Activated CD4-positive, alpha-beta memory T cell treated with anti-CD3 and anti-CD28 coated beads, Interleukin-2, amount 10 ng/mL, durations not matched to agents 7 days and 5 days (primary cell): Measurements from ENCODE around the gene SYNGR4. TPM values are rescaled to one million over a fixed set of nuclear protein-coding genes. Genes with fewer than 3 reads are reported as not detected.
A peak's percentile ranks its signal among the peaks of the same experiment; 100 is the strongest.
"Not testable (repeated sequence)": the region's sequence is repeated elsewhere in the genome, so short reads cannot be mapped to it uniquely, and the experiment has no call there.

Experiments
- CTCF ChIA-PET: fragments of 350-600 bp; sonication (Branson Sonifier 250); formaldehyde crosslinking; loops from one replicate; lab custom pipeline; 2021; ENCODE audit warnings: antibody characterized with exemption, inconsistent platforms; lab: Charles Lee
- POLR2A ChIA-PET: fragments of 350-600 bp; sonication (Branson Sonifier 250); formaldehyde crosslinking; loops from one replicate; lab custom pipeline; 2021; ENCODE audit warnings: antibody characterized with exemption; lab: Charles Lee
- DNase-seq: peaks from one replicate; pipeline ENCODE4 v3.0.0-alpha.2; 2020
- H3K27ac Mint-ChIP-seq: one replicate; pipeline ENCODE4 v1.8.0; 2021; ENCODE audit warnings: mild to moderate bottlenecking, mixed read lengths
- H3K27me3 Mint-ChIP-seq: one replicate; pipeline ENCODE4 v1.8.0; 2021; ENCODE audit warnings: mixed read lengths
- H3K36me3 Mint-ChIP-seq: one replicate; pipeline ENCODE4 v1.8.0; 2021; ENCODE audit warnings: low read depth, mixed read lengths
- H3K4me1 Mint-ChIP-seq: one replicate; pipeline ENCODE4 v1.8.0; 2021; ENCODE audit warnings: mixed read lengths
- H3K4me3 Mint-ChIP-seq: one replicate; pipeline ENCODE4 v1.8.0; 2021; ENCODE audit warnings: mild to moderate bottlenecking, mixed read lengths
- H3K9me3 Mint-ChIP-seq: one replicate; pipeline ENCODE4 v1.8.0; 2021; ENCODE audit warnings: mixed read lengths
- total RNA-seq, 2 experiments: library from RNA; stranded (reverse); gene quantifications; one replicate each; pipeline ENCODE4 v1.2.3, GENCODE V29; 2021

The SYNGR4 gene, protein sequence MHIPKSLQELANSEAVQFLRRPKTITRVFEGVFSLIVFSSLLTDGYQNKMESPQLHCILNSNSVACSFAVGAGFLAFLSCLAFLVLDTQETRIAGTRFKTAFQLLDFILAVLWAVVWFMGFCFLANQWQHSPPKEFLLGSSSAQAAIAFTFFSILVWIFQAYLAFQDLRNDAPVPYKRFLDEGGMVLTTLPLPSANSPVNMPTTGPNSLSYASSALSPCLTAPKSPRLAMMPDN
- under 1 TPM in 1 of 2 experiments, not detected in 1; 0.28 TPM for total RNA-seq

DNA sequence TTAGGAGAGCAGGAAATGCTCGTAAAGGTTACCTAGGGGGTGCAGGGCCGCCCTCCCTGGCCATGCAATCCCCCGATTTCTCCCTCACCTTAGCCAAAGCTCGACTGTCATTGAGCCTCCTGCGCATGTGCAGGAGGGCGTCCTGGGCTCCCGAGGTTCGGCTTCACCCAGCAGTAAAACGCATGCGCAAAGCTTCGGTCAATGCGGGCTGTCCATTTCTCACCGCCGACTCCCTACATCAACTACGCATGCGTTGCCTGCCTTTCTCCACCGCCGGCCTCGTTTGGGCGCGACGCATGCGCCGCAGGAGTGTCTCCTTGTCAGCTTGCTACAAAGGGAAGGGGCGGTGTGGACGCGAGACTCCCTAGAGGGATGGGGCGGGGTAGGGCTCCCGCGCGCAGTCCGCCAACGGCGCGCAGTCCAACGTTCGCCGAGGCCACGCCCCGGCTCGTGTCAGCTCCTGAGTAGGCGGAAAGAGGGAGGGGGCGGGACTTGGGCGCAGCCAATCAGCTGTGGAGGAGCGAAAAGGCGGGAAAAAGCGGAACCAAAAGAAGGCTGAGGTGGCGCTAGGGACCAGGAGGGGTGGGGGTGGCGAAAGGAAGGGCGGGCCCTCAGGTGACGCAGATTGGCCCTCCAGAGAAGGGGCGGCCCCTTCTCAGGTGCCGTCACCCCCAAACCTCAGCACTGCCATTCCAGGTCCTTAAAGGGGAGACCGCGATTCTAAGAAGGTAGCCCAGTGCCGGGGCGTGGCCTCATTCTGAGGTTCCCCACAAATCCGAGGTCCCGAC is at the start of gene SYNGR4, which contains the start of gene TMEM143:
Gene SYNGR4 (plus strand): TSS at position 558 of the 788 bp plus-strand sequence. CDS start 1,476 bp downstream, outside the sequence.
Gene TMEM143 (minus strand): TSS at position 131 of the 788 bp plus-strand sequence. CDS start 20 bp downstream, at position 111.
- peak within 1 kb of the TSS; percentile 95 for H3K27ac Mint-ChIP-seq
- CTCF ChIA-PET, result interaction anchor here (0.6 to 3.8 kb wide), 21 partner anchors 10 to 880 kb away, joined by 3 to 53 read pairs (median 4); partner anchors contain the start of genes GRIN2D, GYS1, KDELR1 and KPTN
- POLR2A ChIA-PET, result interaction anchor here (0.7 to 3.3 kb wide), 22 partner anchors 8 to 253 kb away, joined by 3 to 48 read pairs (median 4); partner anchors contain the start of genes EMP3, GRWD1, KDELR1 and PLA2G4C

GRCh38 chr19:48315712-48316111 is 48.5 kb upstream of the SYNGR4 start:
- no peak for DNase-seq
- no peaks in the 10 kb centered on the region for H3K36me3 Mint-ChIP-seq
- ChIA-PET CTCF (interaction anchor here (0.6 to 10.0 kb wide), 6 partner anchors 10 to 175 kb away, joined by 3 to 342 read pairs (median 6); no protein-coding TSS in a partner anchor), POLR2A (interaction anchor here (1.5 kb wide), 1 partner anchor 18 kb away, joined by 5 read pairs; no protein-coding TSS in a partner anchor)
- no peaks in the 10 kb centered on the region for H3K9me3 Mint-ChIP-seq
- no peak overlapping the region for H3K27ac Mint-ChIP-seq
- peaks cover 12% of the 10 kb centered on the region for H3K4me1 Mint-ChIP-seq
- H3K27me3 Mint-ChIP-seq, result no peaks in the 10 kb centered on the region
- no peak overlapping the region for H3K4me3 Mint-ChIP-seq

More for the DNA sequence above, at the start of gene SYNGR4, which contains the start of gene TMEM143:
- Mint-ChIP-seq H3K4me3 (peak within 1 kb of the TSS; percentile 82), H3K4me1 (peaks cover 22% of the 10 kb centered on the region), H3K27me3 (no peaks in the 10 kb centered on the region), H3K36me3 (no peaks in the 10 kb centered on the region), H3K9me3 (no peaks in the 10 kb centered on the region)
- peak; percentile 99 for DNase-seq

DNA sequence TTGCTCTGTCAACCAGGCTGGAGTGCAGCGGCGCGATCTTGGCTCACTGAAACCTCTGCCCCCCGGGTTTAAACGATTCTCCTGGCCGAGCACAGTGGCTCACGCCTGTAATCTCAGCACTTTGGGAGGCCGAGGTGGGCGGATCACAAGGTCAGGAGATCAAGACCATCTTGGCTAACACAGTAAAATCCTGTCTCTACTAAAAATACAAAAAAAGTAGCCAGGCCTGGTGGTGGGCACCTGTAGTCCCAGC is 46.5 kb upstream of the SYNGR4 start:
- not testable (repeated sequence) for DNase-seq, H3K27ac Mint-ChIP-seq, H3K9me3 Mint-ChIP-seq, H3K4me3 Mint-ChIP-seq, H3K27me3 Mint-ChIP-seq, H3K36me3 Mint-ChIP-seq
- peaks cover 25% of the 10 kb centered on the region for H3K4me1 Mint-ChIP-seq
- CTCF ChIA-PET, result interaction anchor here (0.8 to 10.0 kb wide), 3 partner anchors 16 to 58 kb away, joined by 3 to 342 read pairs (median 3); partner anchors contain the start of genes SYNGR4 and TMEM143
- POLR2A ChIA-PET, result interaction anchor here (8.5 kb wide), 1 partner anchor 15 kb away, joined by 265 read pairs; no protein-coding TSS in a partner anchor

DNA sequence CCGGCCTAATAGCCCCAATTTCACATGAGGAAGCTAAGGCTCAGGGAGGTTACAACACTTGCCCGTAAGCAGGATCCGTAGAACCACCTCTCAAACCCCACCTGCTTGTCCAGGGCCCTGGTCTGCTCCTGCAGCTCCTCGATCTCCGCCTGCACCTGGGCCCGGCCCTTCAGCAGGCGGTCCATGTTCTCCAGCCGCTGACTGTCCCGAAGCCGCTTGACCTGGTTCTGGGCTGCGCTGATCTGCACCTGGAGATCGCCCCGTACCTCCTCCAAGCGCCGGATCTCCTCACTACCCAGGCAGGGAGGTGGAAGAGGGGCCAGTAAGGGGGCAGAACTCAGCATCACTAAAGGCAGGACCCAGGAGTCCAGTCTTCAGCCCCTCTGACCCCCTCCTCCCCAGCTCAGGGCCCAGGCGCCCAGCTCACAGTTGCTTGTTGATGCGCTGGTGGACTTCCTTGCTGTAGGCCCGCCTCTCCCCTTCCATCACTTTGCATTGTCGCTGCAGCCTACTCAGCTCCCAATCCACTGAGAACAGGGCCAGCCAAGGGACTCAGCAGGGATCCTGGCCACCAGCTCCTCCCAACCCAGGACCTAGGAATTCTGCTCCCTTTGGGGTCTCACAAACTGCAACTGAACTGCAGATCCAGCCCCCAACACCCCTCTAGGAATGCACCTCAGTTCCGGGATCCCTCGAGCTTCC is 45.7 kb upstream of the SYNGR4 start:
- POLR2A ChIA-PET, result interaction anchor here (0.6 to 8.5 kb wide), 2 partner anchors 14 to 885 kb away, joined by 3 to 265 read pairs; no protein-coding TSS in a partner anchor
- peaks cover 33% of the 10 kb centered on the region for H3K4me1 Mint-ChIP-seq
- H3K27ac Mint-ChIP-seq, result no peak overlapping the region
- H3K9me3 Mint-ChIP-seq, result no peaks in the 10 kb centered on the region
- CTCF ChIA-PET, result interaction anchor here (0.8 to 10.0 kb wide), 5 partner anchors 15 to 171 kb away, joined by 3 to 342 read pairs (median 3); partner anchors contain the start of genes KDELR1, SYNGR4 and TMEM143
- H3K36me3 Mint-ChIP-seq, result peaks cover 1% of the 10 kb centered on the region
- H3K4me3 Mint-ChIP-seq, result no peak overlapping the region
- no peak for DNase-seq
- H3K27me3 Mint-ChIP-seq, result no peaks in the 10 kb centered on the region

DNA sequence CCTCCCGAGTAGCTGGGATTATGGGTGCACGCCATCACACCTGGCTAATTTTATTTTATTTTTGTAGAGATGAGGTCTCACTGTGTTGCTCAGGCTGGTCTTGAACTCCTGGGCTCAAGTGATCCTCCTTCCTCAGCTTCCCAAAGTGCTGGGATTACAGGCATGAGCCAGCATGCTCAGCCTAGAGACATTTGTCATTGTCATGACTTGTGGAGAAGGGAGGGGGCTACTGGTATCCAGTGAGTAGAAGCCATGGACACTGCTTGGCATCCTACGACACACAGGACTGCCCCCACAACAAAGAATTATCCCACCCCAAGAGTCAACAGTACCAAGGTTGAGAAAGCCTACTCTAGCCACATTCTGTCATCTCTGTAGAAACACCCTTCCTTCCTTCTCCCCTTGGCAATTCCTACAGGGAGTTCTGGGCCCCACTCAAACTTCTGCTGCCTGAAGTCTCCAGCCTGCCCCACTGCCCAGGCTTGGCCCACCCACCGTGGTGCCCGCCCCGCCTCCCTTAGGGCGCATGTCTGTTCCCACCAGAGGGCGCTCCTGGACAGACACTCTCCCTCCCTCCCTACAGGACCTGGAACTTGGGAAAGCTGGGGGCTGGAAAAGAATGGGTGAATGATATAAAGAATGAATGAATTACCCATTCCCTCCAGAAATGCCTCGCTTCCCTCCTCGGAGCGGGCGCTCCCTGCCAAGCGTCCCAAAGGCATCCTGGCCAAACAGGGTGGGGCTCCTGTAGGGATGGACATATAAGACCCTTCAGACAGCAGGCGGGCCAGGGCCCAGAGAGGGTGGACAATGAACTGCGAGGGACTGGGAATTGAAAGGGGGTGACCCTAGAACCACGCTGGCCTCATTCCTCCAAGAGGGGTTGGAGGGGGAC is 44.3 kb upstream of the SYNGR4 start:
- Mint-ChIP-seq H3K9me3 (no peaks in the 10 kb centered on the region), H3K36me3 (peaks cover 3% of the 10 kb centered on the region), H3K27ac (peak overlapping the region; percentile 98), H3K4me3 (no peak overlapping the region), H3K4me1 (peaks cover 48% of the 10 kb centered on the region), H3K27me3 (no peaks in the 10 kb centered on the region)
- POLR2A ChIA-PET, result interaction anchor here (1.3 to 8.5 kb wide), 2 partner anchors 12 to 61 kb away, joined by 4 to 265 read pairs; no protein-coding TSS in a partner anchor
- CTCF ChIA-PET, result interaction anchor here (0.7 to 10.0 kb wide), 3 partner anchors 9 to 71 kb away, joined by 7 to 342 read pairs (median 10); partner anchors contain the start of gene KDELR1
- peak; percentile 82 for DNase-seq

DNA sequence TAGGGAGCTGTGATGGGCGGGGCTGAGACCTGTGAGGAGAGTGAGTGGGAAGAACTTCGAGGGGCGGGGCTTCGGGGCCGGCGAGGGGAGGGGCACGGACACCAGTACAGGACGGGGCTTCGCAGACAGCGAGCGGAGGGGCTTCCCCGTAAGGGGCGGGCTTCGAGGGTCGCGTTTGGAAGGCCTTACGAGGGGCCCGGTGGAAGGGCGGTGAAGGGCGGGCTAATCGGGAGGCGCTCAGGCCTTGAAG is 42.9 kb upstream of the SYNGR4 start:
- peaks cover 16% of the 10 kb centered on the region for H3K36me3 Mint-ChIP-seq
- H3K4me1 Mint-ChIP-seq, result peaks cover 54% of the 10 kb centered on the region
- CTCF ChIA-PET, result interaction anchor here (0.6 to 10.0 kb wide), 12 partner anchors 9 to 1268 kb away, joined by 3 to 342 read pairs (median 4); partner anchors contain the start of genes KDELR1, SYNGR4 and TMEM143
- peak; percentile 99 for DNase-seq
- H3K9me3 Mint-ChIP-seq, result no peaks in the 10 kb centered on the region
- POLR2A ChIA-PET, result interaction anchor here (1.1 to 8.5 kb wide), 9 partner anchors 11 to 152 kb away, joined by 3 to 265 read pairs (median 8); partner anchors contain the start of genes CARD8, SYNGR4 and TMEM143
- peak overlapping the region; percentile 98 for H3K27ac Mint-ChIP-seq
- H3K27me3 Mint-ChIP-seq, result no peaks in the 10 kb centered on the region
- peak overlapping the region; percentile 83 for H3K4me3 Mint-ChIP-seq

DNA sequence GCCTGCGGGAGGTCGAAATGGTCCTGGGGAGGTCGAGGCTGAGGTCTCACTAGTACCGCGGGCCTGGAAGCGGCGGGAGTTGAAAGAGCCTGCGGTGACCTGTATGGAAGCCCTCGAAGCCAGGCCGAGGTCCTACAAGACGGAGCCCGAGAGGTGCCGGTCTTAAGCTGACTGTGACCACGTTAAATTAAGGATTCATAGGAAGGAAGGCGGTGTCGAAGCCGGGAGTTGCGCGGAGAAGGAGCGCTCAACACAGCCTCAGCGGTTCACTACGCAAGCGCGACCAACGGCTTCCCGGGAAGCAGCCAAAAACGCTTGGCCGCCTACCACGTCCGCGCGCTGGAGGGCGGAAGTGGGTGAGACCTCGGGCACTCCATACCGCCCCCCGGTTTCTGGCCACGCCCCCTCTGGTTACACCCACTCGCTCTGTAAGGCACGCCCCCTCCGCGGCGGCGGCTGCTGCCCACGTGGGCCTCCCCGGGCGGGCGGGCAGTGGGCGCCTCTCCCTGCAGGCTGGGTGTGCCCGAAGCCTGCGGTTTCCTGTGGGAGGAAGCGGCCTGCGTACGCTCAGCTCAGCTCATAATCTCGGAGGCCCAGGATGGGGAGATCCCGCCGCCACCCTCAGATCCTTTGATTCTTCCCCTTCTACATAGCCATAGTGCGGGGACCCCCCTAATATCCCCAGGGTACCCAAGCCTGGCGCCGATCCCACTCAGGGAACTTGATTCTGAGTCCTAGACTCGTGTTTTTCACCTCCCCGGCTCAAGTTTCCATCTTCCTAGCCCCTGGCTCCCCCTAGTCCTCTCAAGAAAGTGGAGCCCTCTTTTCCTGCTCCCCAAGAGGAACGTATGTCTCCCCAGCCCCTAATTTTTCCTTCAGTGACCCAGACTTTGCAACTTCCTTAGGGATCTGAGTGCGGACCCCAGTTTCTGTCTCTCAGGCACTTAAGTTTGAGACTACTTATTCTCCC is 42.3 kb upstream of the SYNGR4 start:
- Mint-ChIP-seq H3K27ac (peak overlapping the region; percentile 98), H3K9me3 (no peaks in the 10 kb centered on the region), H3K36me3 (peaks cover 21% of the 10 kb centered on the region), H3K27me3 (no peaks in the 10 kb centered on the region), H3K4me1 (peaks cover 58% of the 10 kb centered on the region), H3K4me3 (peak overlapping the region; percentile 83)
- peak; percentile 100 for DNase-seq
- POLR2A ChIA-PET, result interaction anchor here (1.1 to 8.5 kb wide), 8 partner anchors 10 to 153 kb away, joined by 3 to 265 read pairs (median 8); partner anchors contain the start of genes CARD8, SYNGR4 and TMEM143
- CTCF ChIA-PET, result interaction anchor here (0.6 to 10.0 kb wide), 11 partner anchors 8 to 263 kb away, joined by 3 to 342 read pairs (median 4); partner anchors contain the start of genes KDELR1, SYNGR4 and TMEM143

- H3K9me3 Mint-ChIP-seq, result peaks cover 3% of the 10 kb centered on the region
- peak within 1 kb of the TSS; percentile 91 for H3K4me3 Mint-ChIP-seq
- DNase-seq, result peak; percentile 91
- ChIA-PET CTCF (interaction anchor here (1.3 to 10.0 kb wide), 3 partner anchors 8 to 66 kb away, joined by 3 to 342 read pairs (median 7); partner anchors contain the start of gene KDELR1), POLR2A (interaction anchor here (0.7 to 8.5 kb wide), 9 partner anchors 7 to 1051 kb away, joined by 3 to 265 read pairs (median 4); partner anchors contain the start of genes CARD8, INAFM1, PLA2G4C and SYNGR4)
- H3K36me3 Mint-ChIP-seq, result peaks cover 55% of the 10 kb centered on the region
- H3K27me3 Mint-ChIP-seq, result no peaks in the 10 kb centered on the region
- peaks cover 79% of the 10 kb centered on the region for H3K4me1 Mint-ChIP-seq
- peak within 1 kb of the TSS; percentile 92 for H3K27ac Mint-ChIP-seq
Observed at GRCh38 chr19:48325265-48325910, 38.8 kb upstream of the SYNGR4 start, which contains the start of gene EMP3. Gene EMP3 (plus strand): TSS chr19:48325552. CDS start chr19:48326845, 1,293 bp downstream.

DNA sequence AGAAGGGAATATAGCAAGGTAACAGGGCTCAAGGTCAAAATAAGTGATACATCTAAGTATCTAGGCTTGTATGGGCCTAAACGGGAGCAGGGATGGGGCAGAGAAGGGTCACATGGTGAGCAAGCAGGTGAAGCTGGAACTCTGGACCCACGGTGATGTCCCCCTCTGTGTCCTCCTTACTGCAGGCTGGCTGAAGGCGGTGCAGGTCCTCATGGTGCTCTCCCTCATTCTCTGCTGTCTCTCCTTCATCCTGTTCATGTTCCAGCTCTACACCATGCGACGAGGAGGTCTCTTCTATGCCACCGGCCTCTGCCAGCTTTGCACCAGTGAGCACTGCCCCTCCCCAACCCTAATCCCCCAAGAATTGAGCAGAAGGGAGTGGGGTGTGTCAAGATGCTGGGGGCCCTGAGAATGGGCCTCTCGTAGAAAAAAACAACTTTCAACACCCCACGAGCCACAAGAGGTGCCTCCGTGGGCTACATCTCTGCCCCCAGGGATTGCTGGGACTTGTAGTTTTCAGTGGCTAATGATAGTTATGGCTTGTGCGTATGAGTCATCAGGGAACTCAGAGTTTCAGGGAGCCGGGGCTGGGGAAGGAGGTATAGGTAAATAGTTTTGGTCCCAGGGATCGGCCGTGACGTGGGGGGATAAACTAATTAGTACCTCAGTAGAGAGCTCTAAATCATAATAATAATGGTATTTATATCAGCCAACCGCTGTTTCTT is 34.8 kb upstream of the SYNGR4 start:
- DNase-seq, result peak; percentile 60
- peaks cover 74% of the 10 kb centered on the region for H3K4me1 Mint-ChIP-seq
- H3K27me3 Mint-ChIP-seq, result no peaks in the 10 kb centered on the region
- H3K9me3 Mint-ChIP-seq, result peaks cover 3% of the 10 kb centered on the region
- H3K27ac Mint-ChIP-seq, result peak overlapping the region; percentile 95
- ChIA-PET CTCF (interaction anchor here (0.9 to 2.7 kb wide), 4 partner anchors 8 to 35 kb away, joined by 3 to 18 read pairs (median 8); partner anchors contain the start of genes SYNGR4 and TMEM143), POLR2A (interaction anchor here (1.0 to 7.1 kb wide), 8 partner anchors 8 to 288 kb away, joined by 3 to 265 read pairs (median 3); partner anchors contain the start of genes EMP3, KDELR1, PLA2G4C and SYNGR4)
- peak overlapping the region; percentile 73 for H3K4me3 Mint-ChIP-seq
- peaks cover 68% of the 10 kb centered on the region for H3K36me3 Mint-ChIP-seq
